GM12865 (cell line): ENCODE data around the gene GRAMD2A.

Experiments used
- DNase-seq: peaks from one replicate; pipeline ENCODE4 v3.0.0; 2010; ENCODE audit warnings: low read depth
- H3K4me3 ChIP-seq: 2 replicates; pipeline ENCODE4 v1.5.1; 2011; ENCODE audit warnings: mild to moderate bottlenecking, low read depth, low read length, control low read depth
- TF ChIP-seq, protein P1 (sequence below): IDR thresholded peaks from 2 replicates; pipeline ENCODE4 v1.5.1; 2011; ENCODE audit warnings: low read length, control low read depth, low read depth, inconsistent platforms; ENCODE audit not compliant: insufficient read depth; ENCODE audit errors: missing control alignments

GRAMD2A gene

DNA sequence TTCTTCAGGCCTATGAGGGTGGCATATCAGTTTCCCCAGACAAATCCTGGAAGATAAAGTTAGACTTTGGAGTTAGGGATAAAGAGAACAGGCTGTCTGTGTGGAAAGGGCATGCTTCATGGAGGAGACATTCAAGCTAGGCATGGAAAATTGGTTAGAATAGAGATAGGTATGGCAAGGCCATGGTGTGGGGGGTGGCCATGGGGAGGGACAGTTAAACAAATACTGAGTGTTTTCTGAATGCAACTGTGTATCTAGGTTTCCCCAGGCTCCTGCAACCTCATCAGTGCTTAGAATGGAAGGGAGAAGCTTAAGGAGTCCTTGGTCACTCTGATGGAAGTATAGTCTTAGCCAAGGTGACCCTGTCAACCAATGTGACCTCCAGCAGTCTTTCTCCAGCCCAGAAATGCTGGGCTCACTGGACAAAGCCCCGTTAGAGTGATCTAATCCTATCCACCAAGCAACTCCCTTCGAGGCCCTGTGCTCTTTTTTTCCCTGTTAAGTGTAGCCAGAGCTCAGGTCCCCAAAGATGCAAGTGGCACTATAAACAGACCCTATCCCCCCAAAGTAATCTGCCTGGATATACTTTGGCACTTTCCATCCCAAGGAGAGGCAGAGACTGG lies 38.9 kb upstream of the GRAMD2A start:
- DNase-seq, result no peak
- TF ChIP-seq, protein P1, sequence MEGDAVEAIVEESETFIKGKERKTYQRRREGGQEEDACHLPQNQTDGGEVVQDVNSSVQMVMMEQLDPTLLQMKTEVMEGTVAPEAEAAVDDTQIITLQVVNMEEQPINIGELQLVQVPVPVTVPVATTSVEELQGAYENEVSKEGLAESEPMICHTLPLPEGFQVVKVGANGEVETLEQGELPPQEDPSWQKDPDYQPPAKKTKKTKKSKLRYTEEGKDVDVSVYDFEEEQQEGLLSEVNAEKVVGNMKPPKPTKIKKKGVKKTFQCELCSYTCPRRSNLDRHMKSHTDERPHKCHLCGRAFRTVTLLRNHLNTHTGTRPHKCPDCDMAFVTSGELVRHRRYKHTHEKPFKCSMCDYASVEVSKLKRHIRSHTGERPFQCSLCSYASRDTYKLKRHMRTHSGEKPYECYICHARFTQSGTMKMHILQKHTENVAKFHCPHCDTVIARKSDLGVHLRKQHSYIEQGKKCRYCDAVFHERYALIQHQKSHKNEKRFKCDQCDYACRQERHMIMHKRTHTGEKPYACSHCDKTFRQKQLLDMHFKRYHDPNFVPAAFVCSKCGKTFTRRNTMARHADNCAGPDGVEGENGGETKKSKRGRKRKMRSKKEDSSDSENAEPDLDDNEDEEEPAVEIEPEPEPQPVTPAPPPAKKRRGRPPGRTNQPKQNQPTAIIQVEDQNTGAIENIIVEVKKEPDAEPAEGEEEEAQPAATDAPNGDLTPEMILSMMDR, result no peak
- H3K4me3 ChIP-seq, result peak overlapping the region; percentile 34; the same call in 1 of the 2 replicates

DNA sequence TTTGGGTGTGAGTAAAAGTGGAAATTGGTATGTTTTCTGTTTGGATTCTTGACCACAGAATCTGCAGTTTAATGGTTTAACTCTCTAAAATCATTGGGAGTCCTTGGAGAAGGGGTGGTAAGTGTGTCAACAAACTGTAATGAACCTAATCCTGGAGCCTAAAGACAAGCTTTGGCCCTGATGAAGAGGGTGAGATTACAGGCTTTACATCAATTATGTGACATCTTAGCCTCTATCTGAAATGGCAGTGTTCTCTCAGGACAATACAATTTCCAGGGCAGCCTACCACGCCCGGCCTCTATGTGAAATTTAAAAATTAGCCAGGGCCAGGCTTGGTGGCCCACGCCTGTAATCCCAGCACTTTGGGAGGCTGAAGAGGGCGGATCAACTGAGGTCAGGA lies 37.7 kb upstream of the GRAMD2A start:
- DNase-seq, result no peak
- no peak overlapping the region for H3K4me3 ChIP-seq
- TF ChIP-seq, protein P1, result no peak

DNA sequence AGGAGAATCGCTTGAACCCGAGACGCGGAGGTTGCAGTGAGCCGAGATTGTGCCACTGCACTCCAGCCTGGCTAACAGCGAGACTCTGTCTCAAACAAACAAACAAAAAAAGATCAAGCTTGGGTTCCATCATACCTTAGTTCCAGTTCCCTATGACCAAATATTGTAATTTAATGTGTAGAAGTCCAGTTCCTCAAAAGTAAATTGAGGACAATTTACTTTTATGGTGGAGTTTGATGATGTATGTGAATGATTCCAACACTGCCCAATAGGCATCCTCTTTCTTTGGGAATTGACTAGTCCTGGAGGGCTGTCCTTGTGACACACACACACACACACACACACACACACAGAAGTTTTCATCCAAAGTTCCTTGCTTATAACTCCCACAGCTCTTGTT lies 36.2 kb upstream of the GRAMD2A start:
- no peak overlapping the region for H3K4me3 ChIP-seq
- DNase-seq, result no peak
- TF ChIP-seq, protein P1, result no peak

DNA sequence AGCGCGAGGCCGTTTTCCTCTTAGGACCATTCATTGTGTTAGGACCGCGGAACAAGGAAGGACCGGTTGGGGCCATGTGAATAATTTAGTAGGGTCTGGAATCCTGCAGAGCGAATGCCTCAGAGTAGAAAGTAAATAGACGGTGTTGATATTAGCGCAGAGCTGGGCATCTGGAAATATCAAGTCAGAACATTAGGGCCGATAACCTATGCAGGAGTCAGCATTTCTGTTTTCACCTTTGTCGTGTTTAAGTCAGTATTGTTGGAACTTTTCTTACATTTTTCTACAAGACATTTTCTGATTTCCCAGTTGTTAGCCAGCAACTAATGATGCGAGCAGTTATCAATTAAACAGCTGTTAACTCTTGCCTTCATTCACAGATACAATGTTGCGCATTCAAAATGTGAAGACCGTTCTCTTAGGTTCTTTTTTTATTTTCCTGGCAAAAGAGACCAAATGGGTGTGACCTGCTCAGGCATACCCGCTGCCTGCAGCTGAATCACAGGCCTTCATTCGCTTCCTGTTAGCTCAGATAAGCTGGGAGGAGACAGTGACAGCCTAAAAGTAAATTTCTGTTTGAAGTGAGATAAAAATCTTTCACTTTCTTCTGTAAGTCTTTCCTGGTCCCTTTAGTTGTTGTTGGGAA lies 34.4 kb upstream of the GRAMD2A start:
- TF ChIP-seq, protein P1, result no peak
- peak overlapping the region; percentile 91 for H3K4me3 ChIP-seq
- peak; percentile 59 for DNase-seq

DNA sequence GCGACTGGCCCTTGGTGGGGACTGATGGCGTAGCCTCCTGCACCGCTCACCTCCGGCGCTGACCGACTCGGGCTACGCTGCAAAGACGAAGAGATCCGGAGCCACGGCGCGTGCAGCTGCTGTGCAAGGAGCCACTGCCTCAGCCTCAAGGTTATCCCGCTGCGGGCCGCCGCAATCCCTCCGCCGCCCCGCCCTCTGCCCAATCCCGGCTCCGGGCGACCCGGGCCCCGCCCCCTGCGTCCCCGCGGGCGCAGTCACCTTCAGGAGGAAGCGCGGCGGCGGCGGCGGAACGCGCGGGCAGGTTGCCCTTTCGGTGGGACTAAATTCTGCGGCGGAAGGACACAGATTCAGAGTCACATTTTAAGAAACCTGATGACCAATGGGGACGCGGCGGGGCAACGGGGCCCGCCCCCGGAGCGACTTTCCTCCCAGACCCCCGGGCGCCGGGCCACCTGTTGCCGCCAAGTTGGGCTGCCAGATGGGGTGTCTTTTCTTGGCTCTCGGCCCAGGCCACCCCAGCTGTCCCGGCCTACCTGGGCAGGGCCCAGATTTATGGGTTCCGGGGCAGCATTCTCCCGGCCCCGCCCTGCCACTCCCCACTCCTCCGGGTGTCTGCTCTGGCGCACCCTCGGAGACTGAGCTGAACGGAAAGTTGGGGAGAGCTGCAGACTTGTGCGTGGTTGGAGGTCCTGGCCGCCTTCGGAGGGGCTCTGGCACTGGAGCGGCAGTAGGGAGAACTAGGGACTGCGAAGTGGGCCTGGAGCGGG lies 33.7 kb upstream of the GRAMD2A start, which contains the start of gene PKM:
Gene PKM, minus strand, starts transcription at position 125 of the 767 bp plus-strand sequence. CDS start 12,093 bp downstream, outside the sequence.
- peak; percentile 100 for DNase-seq
- TF ChIP-seq, protein P1, result no peak
- H3K4me3 ChIP-seq, result peak within 1 kb of the TSS; percentile 91

DNA sequence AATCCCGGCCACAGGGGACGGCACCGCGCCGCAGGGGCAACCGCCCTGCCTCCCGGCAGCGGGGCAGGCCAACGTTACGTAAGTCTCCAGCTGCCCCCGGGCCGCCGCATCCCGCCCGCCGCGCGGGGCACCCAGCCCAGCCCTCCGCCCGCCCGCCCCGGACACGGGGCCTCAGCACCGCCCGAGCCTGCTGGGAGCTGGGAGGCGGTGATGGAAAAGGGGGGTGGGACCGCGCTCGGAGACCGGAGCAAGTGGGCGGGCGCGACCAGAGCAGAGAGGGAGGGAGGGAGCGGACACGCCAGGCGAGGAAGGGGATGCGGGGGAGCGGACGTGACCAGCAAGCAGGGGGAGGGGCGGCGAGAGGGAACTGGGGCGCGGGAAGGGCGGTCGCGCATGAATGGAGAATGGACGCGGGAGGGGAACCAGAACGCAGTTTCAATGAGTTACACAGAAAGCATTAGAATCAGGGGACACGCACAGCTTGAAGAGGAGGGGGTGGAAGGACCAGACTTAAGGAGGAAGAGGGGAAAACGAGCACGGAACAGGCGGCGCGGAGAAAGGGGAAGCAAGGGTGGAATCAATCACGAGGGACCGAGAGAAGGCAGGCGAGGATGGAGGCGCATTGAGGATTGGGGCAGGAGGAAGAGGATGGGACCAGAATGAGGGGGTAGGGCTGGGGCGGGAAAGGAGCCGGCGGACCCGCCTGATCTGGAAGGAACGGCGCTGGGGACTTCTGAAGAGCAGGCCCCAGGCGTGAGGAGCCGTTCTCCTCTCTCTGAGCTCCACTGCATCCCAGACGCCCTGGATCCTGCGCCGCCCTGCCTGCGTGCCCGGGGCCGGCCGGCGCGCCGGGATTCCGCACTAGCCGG lies 32.8 kb upstream of the GRAMD2A start:
- TF ChIP-seq, protein P1, result no peak
- DNase-seq, result peak; percentile 88
- peak overlapping the region; percentile 91 for H3K4me3 ChIP-seq
